ENCODE data around the gene KLHL30.

KLHL30 gene

DNA sequence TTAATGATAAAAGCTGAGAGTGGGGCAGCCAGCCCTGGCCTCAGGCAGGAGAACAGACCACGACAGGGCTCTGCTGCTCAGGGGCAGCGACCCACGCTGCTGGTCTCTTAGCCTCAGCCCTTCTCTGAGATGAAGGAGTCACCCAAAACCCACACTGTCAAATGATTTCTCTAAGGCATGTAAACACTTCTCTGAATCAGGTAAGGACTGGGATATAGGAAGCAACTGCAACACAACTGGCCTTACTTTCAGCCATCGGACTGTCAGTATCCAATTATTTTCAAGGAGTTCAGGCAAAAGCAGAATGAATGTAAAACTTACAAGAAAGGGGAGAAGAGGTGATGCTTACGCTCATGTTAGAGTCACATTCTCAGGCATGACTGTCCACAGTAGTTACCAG, 42.1 kb downstream of the KLHL30 start:
- Histone ChIP-seq H3K36me3 (peaks cover 97 to 100% (median 99%) of the 10 kb centered on the region in 11 experiments), H3K4me1 (no peaks in the 10 kb centered on the region), H3K27ac (no peak overlapping the region), H3K4me3 (no peak overlapping the region), H4K20me1 (peaks cover 0 to 42% (median 0%) of the 10 kb centered on the region in 11 experiments; a peak in 10 of 22 replicates), H3K9me3 (replicated peaks in 1 of 11) (no peaks in the 10 kb centered on the region), H3K9ac (no peak overlapping the region), H3K4me2 (no peak overlapping the region), H3K27me3 (no peaks in the 10 kb centered on the region)
- TF ChIP-seq Cebpa-rat (IDR thresholded peaks at IDR 0.05) = no peak

DNA sequence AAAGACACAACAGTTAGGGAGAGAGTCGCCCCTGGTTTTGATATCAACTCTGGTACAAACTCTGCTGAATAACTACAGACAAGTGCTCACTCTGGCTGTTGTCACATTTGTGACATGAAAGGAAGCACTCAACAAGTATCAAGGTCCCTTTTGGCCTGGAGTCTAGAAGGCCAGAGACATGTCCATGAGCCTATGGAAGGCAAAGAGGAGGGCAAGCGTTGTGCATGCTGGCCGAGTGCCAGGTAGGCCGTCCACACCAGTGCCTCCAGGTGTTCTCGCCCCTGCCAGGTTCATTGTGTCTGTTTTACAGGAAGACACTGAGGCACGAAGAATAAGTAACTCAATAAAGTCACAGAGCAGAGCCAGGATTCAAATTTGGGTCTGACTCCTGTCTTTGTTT, 43.9 kb downstream of the KLHL30 start:
- H3K9me3 ChIP-seq (replicated peaks in 1 of 11) = no peaks in the 10 kb centered on the region
- H3K36me3 ChIP-seq = peaks cover 100% of the 10 kb centered on the region in 11 experiments
- H3K4me2 ChIP-seq = no peak overlapping the region
- TF ChIP-seq Cebpa-rat (IDR thresholded peaks at IDR 0.05) = no peak
- no peak overlapping the region for H3K9ac ChIP-seq
- H4K20me1 ChIP-seq = peaks cover 0 to 42% (median 8%) of the 10 kb centered on the region in 11 experiments; a peak in 13 of 22 replicates
- no peaks in the 10 kb centered on the region for H3K4me1 ChIP-seq
- no peak overlapping the region for H3K4me3 ChIP-seq
- no peaks in the 10 kb centered on the region for H3K27me3 ChIP-seq
- H3K27ac ChIP-seq = no peak overlapping the region

DNA sequence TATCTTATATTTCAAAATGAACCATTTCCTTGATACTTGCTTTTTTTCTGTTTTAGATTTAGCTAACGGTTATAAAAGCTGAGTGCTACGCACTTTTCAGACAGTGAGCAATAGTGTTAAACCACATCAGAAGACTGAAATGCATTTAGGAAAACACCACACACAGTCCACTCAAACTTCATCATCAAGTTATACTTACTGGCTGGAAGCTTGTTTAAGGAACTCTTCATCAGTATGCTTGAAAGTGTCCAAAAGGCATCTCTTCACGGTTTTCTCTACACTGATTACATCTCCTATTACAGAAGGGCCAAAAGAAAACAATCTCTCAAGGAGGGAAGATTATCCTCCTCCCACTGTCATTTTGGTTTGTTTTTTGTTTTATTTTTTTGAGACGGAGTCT, 45.4 kb downstream of the KLHL30 start:
- H3K9me3 ChIP-seq (replicated peaks in 1 of 11) = no peaks in the 10 kb centered on the region
- H3K9ac ChIP-seq = no peak overlapping the region
- H4K20me1 ChIP-seq = peaks cover 0 to 55% (median 18%) of the 10 kb centered on the region in 11 experiments; a peak in 13 of 22 replicates
- TF ChIP-seq Cebpa-rat (IDR thresholded peaks at IDR 0.05) = no peak
- peaks cover 0 to 15% (median 10%) of the 10 kb centered on the region in 10 experiments; a peak in 14 of 20 replicates for H3K4me1 ChIP-seq
- H3K4me2 ChIP-seq = no peak overlapping the region
- peaks cover 100% of the 10 kb centered on the region in 11 experiments for H3K36me3 ChIP-seq
- no peak overlapping the region for H3K27ac ChIP-seq
- H3K4me3 ChIP-seq = no peak overlapping the region
- no peaks in the 10 kb centered on the region for H3K27me3 ChIP-seq

DNA sequence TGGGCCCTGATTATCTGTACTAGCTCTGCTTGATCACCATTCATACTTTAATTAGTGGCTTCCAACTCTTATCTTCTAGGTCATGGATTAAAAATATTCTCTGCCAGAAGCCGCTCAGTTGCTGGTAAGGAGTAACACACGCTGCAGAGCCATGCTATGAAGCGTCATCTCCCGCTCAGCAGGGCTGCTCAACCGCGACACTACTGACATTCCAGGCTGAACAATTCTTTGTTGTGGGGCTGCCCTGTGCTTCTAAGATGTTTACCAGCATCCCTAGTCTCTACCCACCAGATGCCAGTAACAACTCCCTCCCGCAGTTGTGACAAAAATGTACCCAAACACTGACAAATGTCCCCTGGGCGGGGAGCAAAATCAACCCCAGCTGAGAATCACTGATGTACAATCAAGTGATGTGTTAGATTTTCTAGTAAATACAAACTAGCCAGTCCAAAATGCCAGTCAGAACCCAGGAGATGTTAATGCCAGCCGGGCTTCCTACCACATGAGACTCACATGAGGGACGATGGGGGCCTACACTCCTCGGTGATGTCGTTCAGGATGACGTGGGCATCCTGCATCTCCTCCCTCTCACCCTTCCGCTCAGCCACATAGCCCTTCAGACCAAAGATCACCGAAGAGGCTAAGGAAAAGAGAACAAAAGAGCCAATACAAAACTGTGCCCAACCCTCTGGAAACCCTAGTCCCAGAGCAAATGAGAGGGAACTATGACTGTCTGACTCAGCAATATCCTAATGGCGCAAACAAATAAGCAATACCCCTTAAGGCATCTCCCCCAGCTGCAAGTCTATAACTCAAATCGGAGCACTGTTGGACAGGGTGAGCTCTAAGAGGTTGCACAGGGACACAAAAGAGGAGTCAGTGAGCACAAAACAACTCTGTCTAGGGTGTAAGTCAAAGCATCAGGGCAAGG, 49.4 kb downstream of the KLHL30 start:
- no peaks in the 10 kb centered on the region for H3K27me3 ChIP-seq
- H3K9ac ChIP-seq = peak overlapping the region in 3 of 11 experiments; percentile 30 to 54 (median 39); a peak in 3 of 22 replicates
- H3K4me1 ChIP-seq = peaks cover 0 to 33% (median 26%) of the 10 kb centered on the region in 10 experiments; a peak in 16 of 20 replicates
- H3K27ac ChIP-seq = peak overlapping the region in 3 of 11 experiments; percentile 11 to 31 (median 26); a peak in 4 of 22 replicates
- H3K4me3 ChIP-seq = no peak overlapping the region
- no peaks in the 10 kb centered on the region for H3K9me3 ChIP-seq (replicated peaks in 1 of 11)
- TF ChIP-seq Cebpa-rat (IDR thresholded peaks at IDR 0.05) = no peak
- peak overlapping the region in 7 of 11 experiments; percentile 5 to 67 (median 59); a peak in 7 of 22 replicates for H3K4me2 ChIP-seq
- peaks cover 11 to 62% (median 29%) of the 10 kb centered on the region in 11 experiments; a peak in 15 of 22 replicates for H4K20me1 ChIP-seq
- H3K36me3 ChIP-seq = peaks cover 98 to 100% (median 100%) of the 10 kb centered on the region in 11 experiments

DNA sequence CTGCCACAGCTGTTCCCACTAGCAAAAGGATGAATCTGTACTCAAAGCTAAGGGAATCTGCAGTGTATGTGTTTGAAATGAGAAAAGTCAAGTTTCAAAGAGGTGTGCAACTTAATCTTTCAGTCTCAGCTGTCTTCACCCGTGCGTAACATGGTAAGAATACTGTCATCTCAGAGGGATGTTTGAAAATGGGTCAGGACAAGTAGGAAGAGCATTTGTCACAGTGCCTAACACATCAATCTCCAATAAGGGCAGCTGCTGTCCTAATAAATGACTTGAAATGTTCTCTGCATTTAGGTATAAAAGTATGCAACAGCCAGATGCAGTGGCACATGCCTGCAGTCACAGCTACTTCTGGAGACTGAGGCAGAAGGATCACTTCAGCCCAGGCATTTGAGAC, 52.0 kb downstream of the KLHL30 start:
- TF ChIP-seq Cebpa-rat (IDR thresholded peaks at IDR 0.05) = no peak
- Histone ChIP-seq H3K4me2 (no peak overlapping the region), H3K36me3 (peaks cover 95 to 100% (median 99%) of the 10 kb centered on the region in 11 experiments)

More for the DNA sequence above, 52.0 kb downstream of the KLHL30 start:
- H3K4me1 ChIP-seq = peaks cover 0 to 33% (median 26%) of the 10 kb centered on the region in 10 experiments; a peak in 16 of 20 replicates
- H3K9me3 ChIP-seq (replicated peaks in 1 of 11) = no peaks in the 10 kb centered on the region
- no peak overlapping the region for H3K9ac ChIP-seq
- H3K27me3 ChIP-seq = no peaks in the 10 kb centered on the region
- H4K20me1 ChIP-seq = peaks cover 14 to 87% (median 40%) of the 10 kb centered on the region in 11 experiments; a peak in 20 of 22 replicates
- peak overlapping the region in 1 of 11 experiments; percentile 20; a peak in 1 of 22 replicates for H3K27ac ChIP-seq
- no peak overlapping the region for H3K4me3 ChIP-seq
